ENCODE data around the gene GSX2. TPM values are rescaled to one million over a fixed set of nuclear protein-coding genes. Genes with fewer than 3 reads are reported as not detected.
"Not testable (repeated sequence)": the region's sequence is repeated elsewhere in the genome, so short reads cannot be mapped to it uniquely, and the experiment has no call there.

GSX2 gene
- not detected for polyA plus RNA-seq (ENCODE audit: insufficient read length in 4 of 4)

- no peak for DNase-seq (ENCODE audit: low read depth in 4 of 4, low spot score in 3 of 4)
Observed at GRCh38 chr4:54099748-54100574, at the start of gene GSX2. Gene GSX2, plus strand, starts transcription at chr4:54100163. Its CDS starts 182 bp downstream, at chr4:54100345.

- DNase-seq (ENCODE audit: low read depth in 4 of 4, low spot score in 3 of 4): no peak
Observed at GRCh38 chr4:54050214-54050904, 49.6 kb upstream of the GSX2 start.

DNA sequence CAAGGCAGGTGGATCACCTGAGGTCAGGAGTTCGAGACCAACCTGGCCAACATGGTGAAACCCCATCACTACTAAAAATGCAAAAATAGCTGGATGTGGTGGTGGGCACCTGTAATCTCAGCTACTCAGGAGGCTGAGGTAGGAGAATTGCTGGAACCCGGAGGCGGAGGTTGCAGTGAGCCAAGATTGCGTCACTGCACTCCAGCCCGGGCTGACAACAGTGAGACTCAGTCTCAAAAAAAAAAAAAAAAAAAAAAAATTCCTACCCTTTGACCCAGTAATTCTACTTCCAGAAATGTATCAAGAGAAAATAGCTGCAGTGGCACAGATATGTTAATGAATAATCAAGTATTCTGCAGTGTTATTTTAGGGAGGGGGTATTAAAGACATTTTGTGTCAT lies 46.6 kb upstream of the GSX2 start:
- not testable (repeated sequence) for DNase-seq (ENCODE audit: low read depth in 4 of 4, low spot score in 3 of 4)

DNA sequence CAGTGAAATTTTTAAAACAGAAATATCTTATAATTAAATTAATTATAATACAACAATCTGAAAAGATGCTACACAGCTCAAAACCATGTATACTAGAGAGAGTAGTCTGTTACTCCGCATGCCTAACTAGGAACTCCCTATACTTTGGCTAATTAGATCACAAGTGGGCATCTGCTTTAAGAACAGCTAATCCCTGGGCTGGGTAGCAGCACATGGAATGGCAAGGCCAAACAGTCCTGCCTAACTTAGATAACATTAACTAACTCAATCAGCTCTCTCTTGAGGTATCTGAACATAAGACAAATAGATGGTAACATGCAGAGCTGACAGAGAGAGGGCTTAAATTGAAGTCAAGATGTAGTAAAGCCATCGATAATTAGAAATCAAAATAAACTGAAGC lies 45.5 kb upstream of the GSX2 start:
- no peak for DNase-seq (ENCODE audit: low read depth in 4 of 4, low spot score in 3 of 4)

GRCh38 chr4:54055494-54055893 lies 44.5 kb upstream of the GSX2 start:
- no peak for DNase-seq (ENCODE audit: low read depth in 4 of 4, low spot score in 3 of 4)

DNA sequence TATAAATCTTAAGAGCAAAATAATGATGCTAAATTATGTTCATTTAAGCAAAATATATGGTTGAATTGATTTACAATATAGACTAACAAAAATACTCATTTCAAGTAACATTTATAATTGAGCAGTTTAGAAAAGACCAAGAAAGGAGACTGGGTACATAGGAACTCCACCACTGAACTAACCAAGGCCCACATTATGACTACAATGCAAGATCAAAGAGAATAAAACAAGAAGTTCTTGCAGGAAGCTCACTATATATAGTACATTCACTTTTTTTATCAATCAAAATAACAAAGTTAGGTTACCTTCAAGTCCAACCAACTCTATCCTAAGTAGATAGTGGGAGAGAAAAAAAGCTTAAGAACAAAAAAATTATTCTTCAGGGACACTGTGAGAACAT lies 43.6 kb upstream of the GSX2 start:
- DNase-seq (ENCODE audit: low read depth in 4 of 4, low spot score in 3 of 4): no peak

DNA sequence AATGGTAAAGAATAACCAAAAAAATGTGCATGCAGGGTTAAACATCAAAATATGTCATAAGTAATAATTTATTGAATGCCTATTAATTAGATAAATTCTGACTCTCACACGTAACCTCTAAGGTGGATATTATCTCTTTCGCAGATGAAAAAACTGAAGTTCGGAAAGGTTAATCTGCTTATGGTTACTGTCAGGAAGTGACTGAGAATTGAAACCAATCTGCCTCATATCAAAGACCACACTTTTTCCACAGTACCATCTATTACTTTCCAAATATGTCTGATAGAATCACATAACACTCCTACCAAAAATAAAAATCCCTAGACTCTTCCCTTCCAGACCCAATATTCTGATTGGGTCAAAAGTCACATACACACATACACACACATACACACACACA lies 41.8 kb upstream of the GSX2 start:
- no peak for DNase-seq (ENCODE audit: low read depth in 4 of 4, low spot score in 3 of 4)

GRCh38 chr4:54060116-54060515 lies 39.8 kb upstream of the GSX2 start:
- DNase-seq (ENCODE audit: low read depth in 4 of 4, low spot score in 3 of 4): no peak

DNA sequence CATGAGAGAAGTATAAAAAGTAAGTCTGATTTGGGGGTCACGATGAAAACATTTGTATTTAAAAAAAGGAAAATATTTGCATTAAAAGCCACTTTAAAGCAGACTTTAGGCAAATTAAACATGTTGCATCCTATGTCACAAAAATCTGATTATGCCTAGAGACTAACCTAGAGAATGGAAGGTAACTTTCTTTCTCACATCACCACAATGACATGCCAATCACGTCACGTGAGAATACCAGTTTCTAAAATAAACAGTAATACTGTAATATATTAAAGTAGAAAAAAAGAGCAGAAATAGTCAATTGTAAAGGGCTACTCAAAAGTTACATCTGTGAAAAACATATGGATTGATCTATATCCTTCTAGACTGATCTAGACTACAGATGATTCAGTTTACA lies 38.9 kb upstream of the GSX2 start:
- DNase-seq (ENCODE audit: low read depth in 4 of 4, low spot score in 3 of 4): no peak

DNA sequence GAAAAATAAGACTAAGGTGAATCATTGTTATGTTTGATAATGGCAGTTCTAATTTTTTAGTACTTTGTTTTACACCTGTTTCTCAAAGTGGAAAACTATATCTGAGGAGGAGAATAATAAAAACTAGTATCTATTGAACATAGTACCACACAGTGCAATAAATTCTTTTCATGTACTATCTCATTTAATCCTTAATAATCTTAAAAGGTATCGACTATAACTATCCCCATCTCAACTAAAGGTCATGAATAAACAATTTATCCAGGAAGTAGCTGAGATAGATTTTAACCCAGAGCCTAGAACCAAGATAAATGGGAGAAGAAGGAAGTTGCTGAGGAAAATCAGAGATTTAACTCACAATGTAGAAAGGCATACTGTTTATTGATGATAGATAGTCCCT lies 38.1 kb upstream of the GSX2 start:
- no peak for DNase-seq (ENCODE audit: low read depth in 4 of 4, low spot score in 3 of 4)

DNA sequence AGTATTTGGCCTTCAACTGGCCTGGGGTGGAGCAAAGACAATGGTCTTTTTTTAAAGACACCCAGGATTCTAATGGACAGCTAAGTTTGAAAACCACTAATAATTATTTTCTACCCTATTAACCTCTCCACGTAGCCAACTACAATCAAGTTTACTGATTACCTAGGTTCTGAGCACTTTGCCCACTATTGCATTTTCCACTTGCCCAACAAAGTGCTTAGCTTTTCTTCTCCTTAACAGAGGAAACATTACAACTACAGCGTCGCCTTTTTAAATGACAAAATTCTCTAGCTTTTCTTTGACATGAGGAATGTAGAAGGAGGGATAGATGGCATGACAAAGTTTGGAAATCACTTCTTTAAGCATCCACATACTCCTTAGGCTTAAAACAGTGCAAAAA lies 37.6 kb upstream of the GSX2 start:
- no peak for DNase-seq (ENCODE audit: low read depth in 4 of 4, low spot score in 3 of 4)

DNA sequence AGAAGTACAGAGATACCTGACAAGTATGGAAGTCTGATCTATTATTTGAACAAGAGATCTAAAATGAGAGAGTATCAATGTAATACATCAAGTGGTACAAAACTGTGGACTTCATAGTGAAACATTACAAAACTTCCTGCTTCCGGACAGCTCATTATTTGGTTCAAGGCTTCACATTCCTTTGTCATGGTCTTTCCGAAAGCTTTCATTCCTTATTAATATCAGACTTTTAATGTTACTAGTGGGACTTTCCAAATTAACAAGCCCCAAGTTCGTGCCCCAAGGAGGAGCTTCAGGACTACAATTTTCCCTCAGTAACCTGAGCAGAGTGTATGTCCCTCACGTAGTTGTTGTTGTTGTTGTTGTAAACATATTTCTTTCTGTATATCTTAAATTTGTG lies 36.7 kb upstream of the GSX2 start:
- DNase-seq (ENCODE audit: low read depth in 4 of 4, low spot score in 3 of 4): peak in 1 of 4 donors; percentile 20

DNA sequence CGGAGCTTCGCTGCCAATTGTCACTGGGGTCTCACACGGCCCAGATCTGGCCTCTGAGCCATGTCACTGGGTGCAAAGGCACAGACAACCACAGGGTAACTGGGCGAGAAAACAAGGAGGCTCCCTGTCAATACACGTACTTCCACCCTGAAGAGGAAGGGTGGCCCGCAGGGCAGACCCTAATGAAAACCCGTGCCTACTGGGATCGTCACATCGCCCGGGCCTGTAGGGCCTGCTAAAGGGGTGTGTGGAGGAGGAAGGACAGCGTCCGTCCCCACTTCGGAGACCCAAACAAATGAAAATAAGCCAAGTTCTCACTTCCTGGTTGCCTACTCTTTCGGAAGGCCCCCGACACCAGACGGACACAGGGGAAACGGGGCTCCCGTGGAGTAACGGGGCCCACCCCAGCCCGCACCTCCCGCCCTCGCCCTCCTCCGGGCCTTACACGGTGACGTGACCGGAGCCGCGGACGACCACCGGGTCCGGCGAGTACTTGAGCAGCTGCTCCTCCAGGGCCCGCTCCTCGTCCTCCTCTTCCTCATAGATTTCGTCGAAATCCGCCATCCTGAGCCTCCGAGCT lies 36.1 kb upstream of the GSX2 start:
- peak in 3 of 4 donors; percentile 25 to 53 (median 30) for DNase-seq (ENCODE audit: low read depth in 4 of 4, low spot score in 3 of 4)

DNA sequence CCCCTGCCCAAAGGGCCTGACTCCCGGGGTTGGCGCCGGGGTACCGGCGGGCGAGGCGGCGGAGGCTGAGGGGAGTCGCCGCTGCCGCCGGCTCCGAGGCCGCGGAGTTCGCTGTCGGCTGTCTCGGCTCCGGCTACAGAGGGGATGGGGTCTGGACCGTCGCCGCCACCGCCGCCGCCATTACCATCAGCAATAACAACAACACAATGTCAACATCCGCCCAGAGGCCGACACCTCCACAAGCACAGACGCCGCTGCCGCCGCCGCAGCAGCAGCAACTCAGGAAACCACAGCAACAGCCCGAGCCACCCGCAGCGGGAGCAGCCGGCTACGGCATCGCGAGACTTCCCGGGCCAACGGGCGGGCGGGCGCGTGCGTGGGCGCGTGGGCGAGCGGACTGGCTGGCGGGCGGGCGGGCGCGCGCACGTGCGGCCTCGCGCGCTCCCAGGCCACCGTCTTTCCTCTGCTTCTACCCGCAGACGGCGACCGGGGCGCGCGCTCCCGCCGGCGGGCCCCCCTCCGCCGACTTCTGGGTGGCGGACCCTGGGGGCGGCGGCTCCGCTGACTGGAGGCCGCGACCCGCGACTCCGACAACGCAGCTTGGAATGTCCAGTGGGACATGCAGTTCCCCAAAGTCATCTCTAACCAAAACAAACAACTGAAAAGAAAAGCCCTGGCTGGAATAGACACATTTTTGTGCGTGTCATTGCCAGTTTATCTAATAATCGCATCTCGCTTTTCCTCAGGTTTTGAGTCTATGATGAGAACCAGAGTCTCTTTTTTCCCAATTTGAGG lies 35.4 kb upstream of the GSX2 start, which contains the start of gene CHIC2:
CHIC2 (minus strand) TSS at position 289 of the 795 bp plus-strand sequence. CDS start 305 bp downstream, outside the sequence.
- peak; percentile 79 to 87 (median 82) for DNase-seq (ENCODE audit: low read depth in 4 of 4, low spot score in 3 of 4)

GRCh38 chr4:54065282-54066087 lies 34.5 kb upstream of the GSX2 start:
- no peak for DNase-seq (ENCODE audit: low read depth in 4 of 4, low spot score in 3 of 4)

DNA sequence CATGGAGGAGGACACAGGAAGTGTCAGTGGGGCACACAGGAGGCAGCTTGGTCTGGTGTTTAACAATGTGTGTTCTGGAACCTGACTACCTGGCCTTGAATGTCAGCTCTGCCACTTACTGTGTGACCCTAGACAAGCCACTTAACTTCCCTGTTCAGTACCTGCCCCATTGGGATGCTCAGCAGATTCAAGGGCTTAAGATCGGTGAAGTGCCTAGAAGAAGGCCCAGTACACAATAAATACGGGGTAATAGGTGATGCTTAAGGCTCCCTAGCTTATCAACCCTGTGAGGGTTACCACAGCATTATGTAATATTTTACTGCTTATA lies 33.9 kb upstream of the GSX2 start:
- no peak for DNase-seq (ENCODE audit: low read depth in 4 of 4, low spot score in 3 of 4)

GRCh38 chr4:54066718-54067129 lies 33.2 kb upstream of the GSX2 start:
- DNase-seq (ENCODE audit: low read depth in 4 of 4, low spot score in 3 of 4): no peak

DNA sequence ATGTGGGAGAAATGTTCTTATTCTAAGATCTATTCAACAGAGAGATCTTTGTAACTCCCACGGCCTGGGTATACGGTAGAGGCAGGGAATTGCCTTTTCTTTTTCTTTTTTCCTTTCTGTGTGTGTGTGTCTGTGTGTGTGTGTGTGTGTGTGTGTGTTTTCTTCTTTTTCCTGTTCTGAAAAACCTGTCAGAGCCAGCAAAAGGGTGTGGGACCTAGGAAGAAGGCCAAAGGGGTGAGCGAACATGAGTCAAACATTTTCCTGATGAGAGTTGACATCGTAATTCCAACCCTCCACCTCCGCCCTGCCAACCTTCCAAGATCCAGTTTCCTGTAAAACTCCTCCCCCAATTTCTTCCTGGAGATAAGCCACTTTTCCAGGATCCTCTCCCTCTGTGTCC lies 32.8 kb upstream of the GSX2 start:
- DNase-seq (ENCODE audit: low read depth in 4 of 4, low spot score in 3 of 4): no peak

- DNase-seq (ENCODE audit: low read depth in 4 of 4, low spot score in 3 of 4): no peak
Observed at GRCh38 chr4:54073271-54073880, 26.6 kb upstream of the GSX2 start.

DNA sequence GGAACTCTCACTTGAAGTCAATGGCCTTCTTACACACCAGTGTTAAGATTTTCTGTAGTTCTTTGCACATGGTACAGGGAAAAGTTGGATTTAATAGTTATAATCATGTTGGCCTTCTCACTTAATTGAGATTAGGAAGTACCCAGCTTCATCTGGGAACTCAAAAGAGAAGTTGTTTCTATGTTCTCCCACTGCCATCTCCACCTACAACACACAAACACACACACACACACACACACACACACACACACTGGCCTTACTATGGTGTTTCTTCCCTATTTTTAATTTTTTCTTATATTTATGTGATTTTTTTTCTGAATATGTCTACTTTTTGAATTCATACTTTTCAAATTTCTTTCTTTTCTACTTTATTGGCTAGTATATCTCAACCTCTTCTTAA lies 25.6 kb upstream of the GSX2 start:
- DNase-seq (ENCODE audit: low read depth in 4 of 4, low spot score in 3 of 4): no peak

All from right renal pelvis (tissue), 4 donors.